Fibroblast of lung (primary cell): ENCODE results near the gene ZNF180. TPM values are rescaled to one million over a fixed set of nuclear protein-coding genes. Genes with fewer than 3 reads are reported as not detected.

Experiments
- DNase-seq, 2 donors: peaks; one replicate each; pipeline versions ENCODE4 v3.0.0 to v3.0.0-alpha.2; 2010; ENCODE audit warnings: low read depth in 2 of 2
- H2AFZ ChIP-seq: 2 replicates; pipeline ENCODE4 v1.5.1; 2012; ENCODE audit warnings: low read length, control low read depth, inconsistent platforms
- H3K27ac ChIP-seq: 2 replicates; pipeline ENCODE4 v1.5.1; 2011; ENCODE audit warnings: low read length, control low read depth; ENCODE audit not compliant: insufficient read depth
- H3K27me3 ChIP-seq: 2 replicates; pipeline ENCODE4 v1.5.1; 2011; ENCODE audit warnings: mild to moderate bottlenecking, low read length; ENCODE audit not compliant: control insufficient read depth, insufficient read depth
- H3K36me3 ChIP-seq: 2 replicates; pipeline ENCODE4 v1.5.1; 2011; ENCODE audit warnings: low read length; ENCODE audit not compliant: control insufficient read depth, insufficient read depth
- H3K4me1 ChIP-seq: 2 replicates; pipeline ENCODE4 v1.5.1; 2011; ENCODE audit warnings: low read length; ENCODE audit not compliant: control insufficient read depth, insufficient read depth; ENCODE audit errors: extremely low read depth
- H3K4me2 ChIP-seq: 2 replicates; pipeline ENCODE4 v1.5.1; 2011; ENCODE audit warnings: low read length, control low read depth; ENCODE audit not compliant: insufficient read depth; ENCODE audit errors: extremely low read depth
- H3K4me3 ChIP-seq, 4 experiments: fragments of 200-600 bp in 1 of 4; sonication (generic) in 1 of 4; replicated peaks in 1 of 4; 2 replicates each; pipeline ENCODE4 v1.5.1; 2011 to 2016; ENCODE audit warnings: low read length in 4 of 4, low read depth in 3 of 4, mild to moderate bottlenecking in 3 of 4, control low read depth in 2 of 4, inconsistent platforms in 1 of 4, mixed read lengths in 1 of 4; ENCODE audit not compliant: insufficient read depth in 1 of 4; ENCODE audit errors: control extremely low read depth in 1 of 4
- H3K79me2 ChIP-seq: 2 replicates; pipeline ENCODE4 v1.5.1; 2012; ENCODE audit warnings: mild to moderate bottlenecking, low read length, inconsistent platforms; ENCODE audit not compliant: control insufficient read depth, insufficient read depth
- H3K9ac ChIP-seq: 2 replicates; pipeline ENCODE4 v1.5.1; 2011; ENCODE audit warnings: mild to moderate bottlenecking, low read length, control low read depth; ENCODE audit not compliant: insufficient read depth
- H3K9me3 ChIP-seq: 2 replicates; pipeline ENCODE4 v1.5.1; 2012; ENCODE audit warnings: low read depth, low read length; ENCODE audit not compliant: control insufficient read depth, insufficient read depth
- H4K20me1 ChIP-seq: 2 replicates; pipeline ENCODE4 v1.5.1; 2011; ENCODE audit warnings: low read length; ENCODE audit not compliant: control insufficient read depth, insufficient read depth; ENCODE audit errors: extremely low read depth
- CTCF ChIP-seq, 2 donors: IDR thresholded peaks in 1 of 2; conservative IDR thresholded peaks in 1 of 2; 1 replicate in 1 of 2; 2 replicates in 1 of 2; pipeline ENCODE4 v1.5.1; 2011 to 2012; ENCODE audit warnings: low read length in 2 of 2, control low read depth in 1 of 2, inconsistent platforms in 1 of 2, low read depth in 1 of 2, mild to moderate bottlenecking in 1 of 2
- EZH2 ChIP-seq: IDR thresholded peaks from 2 replicates; pipeline ENCODE4 v1.5.1; 2012; ENCODE audit warnings: low read length, control low read depth, mild to moderate bottlenecking; ENCODE audit errors: missing control alignments
- polyA plus RNA-seq, 2 donors: library from polyadenylated mRNA; depleted of rRNA in 1 of 2; stranded (reverse) in 1 of 2; unstranded in 1 of 2; fragments of >200 nt; gene quantifications; 2 replicates each; pipeline ENCODE4 v1.2.1, GENCODE V29; 2011 to 2012; ENCODE audit warnings: missing spikeins in 1 of 2
- total RNA-seq: library from RNA; depleted of rRNA; stranded (reverse); fragments of >200 nt; gene quantifications from 2 replicates; pipeline ENCODE4 v1.2.1, GENCODE V29; 2014

Gene ZNF180
- total and polyA plus RNA-seq, 2 donors (not counting 1 experiment from before 2014, with no cell fraction given), result 1.4 to 7.6 TPM

GRCh38 chr19:44527554-44527953 is 27.2 kb upstream of the ZNF180 start:
- DNase-seq, result no peak
- Histone ChIP-seq H4K20me1 (no peaks in the 10 kb centered on the region), H3K9me3 (no peaks in the 10 kb centered on the region), H3K27ac (no peak overlapping the region), H3K79me2 (no peaks in the 10 kb centered on the region), H3K9ac (no peak overlapping the region), H3K4me3 (no peak overlapping the region), H2AFZ (no peak overlapping the region), H3K36me3 (no peaks in the 10 kb centered on the region), H3K27me3 (no peaks in the 10 kb centered on the region), H3K4me1 (no peaks in the 10 kb centered on the region), H3K4me2 (no peak overlapping the region)
- TF ChIP-seq CTCF (conservative IDR thresholded peaks at IDR 0.05 in 1 of 2, IDR thresholded peaks at IDR 0.05 in 1 of 2; ENCODE audit: low read depth in 1 of 2, low read length in 2 of 2) (no peak), EZH2 (no peak)

GRCh38 chr19:44525721-44526430 is 25.6 kb upstream of the ZNF180 start:
- no peak for DNase-seq
- no peak for TF ChIP-seq EZH2
- no peak for TF ChIP-seq CTCF (conservative IDR thresholded peaks at IDR 0.05 in 1 of 2, IDR thresholded peaks at IDR 0.05 in 1 of 2; ENCODE audit: low read depth in 1 of 2, low read length in 2 of 2)

GRCh38 chr19:44521370-44521769 is 21.0 kb upstream of the ZNF180 start:
- H3K27ac ChIP-seq, result no peak overlapping the region

More at GRCh38 chr19:44525721-44526430, 25.6 kb upstream of the ZNF180 start:
- H2AFZ ChIP-seq, result no peak overlapping the region
- H3K4me2 ChIP-seq, result no peak overlapping the region
- H4K20me1 ChIP-seq, result no peaks in the 10 kb centered on the region
- no peaks in the 10 kb centered on the region for H3K27me3 ChIP-seq
- H3K27ac ChIP-seq, result no peak overlapping the region
- no peaks in the 10 kb centered on the region for H3K36me3 ChIP-seq
- H3K4me1 ChIP-seq, result no peaks in the 10 kb centered on the region
- no peak overlapping the region for H3K4me3 ChIP-seq
- no peaks in the 10 kb centered on the region for H3K79me2 ChIP-seq
- H3K9ac ChIP-seq, result no peak overlapping the region
- H3K9me3 ChIP-seq, result no peaks in the 10 kb centered on the region

More at GRCh38 chr19:44521370-44521769, 21.0 kb upstream of the ZNF180 start:
- Histone ChIP-seq H3K4me3 (no peak overlapping the region), H3K4me2 (no peak overlapping the region), H3K36me3 (no peaks in the 10 kb centered on the region), H3K9ac (no peak overlapping the region), H3K9me3 (no peaks in the 10 kb centered on the region), H3K79me2 (no peaks in the 10 kb centered on the region), H2AFZ (no peak overlapping the region), H3K4me1 (no peaks in the 10 kb centered on the region), H4K20me1 (no peaks in the 10 kb centered on the region), H3K27me3 (no peaks in the 10 kb centered on the region)
- TF ChIP-seq EZH2, result no peak
- TF ChIP-seq CTCF (conservative IDR thresholded peaks at IDR 0.05 in 1 of 2, IDR thresholded peaks at IDR 0.05 in 1 of 2; ENCODE audit: low read depth in 1 of 2, low read length in 2 of 2), result no peak
- DNase-seq, result no peak
